Natural killer cell (primary cell): ENCODE results near the gene OR8D1. TPM values are rescaled to one million over a fixed set of nuclear protein-coding genes. Genes with fewer than 3 reads are reported as not detected.

Source experiments
- ATAC-seq, 3 donors: fragments of 150-1000 bp in 2 of 3; fragments of 200-7000 bp in 1 of 3; cut with Tn5 transposase; 1 replicate in 1 of 3; 2 replicates in 2 of 3; pipeline ENCODE4 v1.10.0; 2021; ENCODE audit warnings: mild to moderate bottlenecking in 2 of 3, moderate library complexity in 2 of 3
- DNase-seq, 2 donors: peaks; one replicate each; pipeline versions ENCODE4 v3.0.0 to v3.0.0-alpha.2; 2013 to 2021; ENCODE audit warnings: mixed read lengths in 1 of 2
- H3K27ac ChIP-seq: one replicate; pipeline ENCODE4 v1.5.1; 2013; ENCODE audit warnings: mild to moderate bottlenecking, low read length
- H3K27me3 ChIP-seq: one replicate; pipeline ENCODE4 v1.6.1; 2013; ENCODE audit warnings: low read length; ENCODE audit not compliant: control insufficient read depth, insufficient read depth
- H3K36me3 ChIP-seq: one replicate; pipeline ENCODE4 v1.6.1; 2013; ENCODE audit warnings: low read length; ENCODE audit not compliant: control insufficient read depth, insufficient read depth
- H3K4me1 ChIP-seq: one replicate; pipeline ENCODE4 v1.6.1; 2013; ENCODE audit warnings: low read length; ENCODE audit not compliant: control insufficient read depth, insufficient read depth
- H3K4me3 ChIP-seq: one replicate; pipeline ENCODE4 v1.5.1; 2013; ENCODE audit warnings: low read length
- H3K9me3 ChIP-seq: one replicate; pipeline ENCODE4 v1.6.1; 2013; ENCODE audit warnings: low read length; ENCODE audit not compliant: control insufficient read depth, insufficient read depth
- H3K27ac Mint-ChIP-seq, 2 donors: one replicate each; pipeline ENCODE4 v1.8.0; 2022; ENCODE audit warnings: mild to moderate bottlenecking in 2 of 2, mixed read lengths in 2 of 2, moderate library complexity in 1 of 2
- H3K27me3 Mint-ChIP-seq, 2 donors: one replicate each; pipeline ENCODE4 v1.8.0; 2022; ENCODE audit warnings: low read depth in 2 of 2, mixed read lengths in 2 of 2
- H3K36me3 Mint-ChIP-seq: one replicate; pipeline ENCODE4 v1.8.0; 2022; ENCODE audit warnings: mixed read lengths
- H3K4me1 Mint-ChIP-seq, 2 donors: one replicate each; pipeline ENCODE4 v1.8.0; 2022; ENCODE audit warnings: mixed read lengths in 2 of 2
- H3K4me3 Mint-ChIP-seq: one replicate; pipeline ENCODE4 v1.8.0; 2022; ENCODE audit warnings: mild to moderate bottlenecking, moderate library complexity, mixed read lengths
- H3K9me3 Mint-ChIP-seq, 2 donors: one replicate each; pipeline ENCODE4 v1.8.0; 2022; ENCODE audit warnings: mixed read lengths in 2 of 2
- WGBS: methylation state at CpG from one replicate; pipeline ENCODE4 v1.1.7; 2013; ENCODE audit warnings: missing lambda C conversion rate; ENCODE audit not compliant: insufficient coverage; 5-methylcytosine and 5-hydroxymethylcytosine counted together
- intact Hi-C: fragments of 100-400 bp; cut with micrococcal nuclease; formaldehyde crosslinking; loops from one replicate; pipeline ENCODE4 v1.14.2; 2022
- total RNA-seq, 4 donors: library from RNA; stranded (reverse); fragments of 120-200 nt in 1 of 4; gene quantifications; one replicate each; pipeline versions ENCODE4 v1.2.3 to v1.2.4, GENCODE V29; 2013 to 2022
- TF ChIP-seq, protein P1 (sequence below): fragments of 200-600 bp; IDR thresholded peaks from one replicate; pipeline ENCODE4 v1.8.0; 2022; ENCODE audit warnings: antibody characterized with exemption

The OR8D1 gene
- total RNA-seq, 3 donors from 2014 or later (not counting 1 experiment from before 2014, with no cell fraction given): not detected

DNA sequence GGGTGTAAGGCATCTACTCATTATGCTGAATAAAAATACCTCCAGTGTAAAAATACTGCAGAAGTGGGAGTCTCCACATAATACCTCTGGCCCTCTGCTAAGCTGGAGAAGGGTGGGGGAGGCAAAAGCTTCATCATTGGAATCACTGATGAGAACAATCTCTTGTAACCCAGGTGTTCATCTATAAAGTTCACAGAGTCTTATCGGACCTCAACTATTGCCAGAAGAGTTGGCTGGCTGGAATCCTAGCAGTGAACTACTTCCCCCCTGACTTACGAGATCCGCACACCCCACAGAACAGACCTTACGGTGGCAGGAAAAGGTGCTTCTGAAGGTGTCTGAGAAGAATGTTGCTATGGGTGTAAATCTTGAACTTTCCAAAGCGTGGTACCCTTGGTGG lies 2.5 kb downstream of the OR8D1 start:
- H3K27ac ChIP-seq: no peak overlapping the region
- Mint-ChIP-seq H3K27me3 (peaks cover 11 to 12% of the 10 kb centered on the region in 2 donors), H3K4me1 (no peaks in the 10 kb centered on the region), H3K4me3 (no peak overlapping the region), H3K36me3 (no peaks in the 10 kb centered on the region), H3K27ac (no peak overlapping the region), H3K9me3 (peaks cover 0 to 2% of the 10 kb centered on the region in 2 donors)
- 86% methylated on average over 5 of the region's 5 CpGs for WGBS
- no peaks in the 10 kb centered on the region for H3K27me3 ChIP-seq
- no peaks in the 10 kb centered on the region for H3K36me3 ChIP-seq
- DNase-seq (no peak), ATAC-seq (no peak)
- H3K4me1 ChIP-seq: no peaks in the 10 kb centered on the region
- intact Hi-C loops: no loop called here
- no peak overlapping the region for H3K4me3 ChIP-seq
- TF ChIP-seq, protein P1, sequence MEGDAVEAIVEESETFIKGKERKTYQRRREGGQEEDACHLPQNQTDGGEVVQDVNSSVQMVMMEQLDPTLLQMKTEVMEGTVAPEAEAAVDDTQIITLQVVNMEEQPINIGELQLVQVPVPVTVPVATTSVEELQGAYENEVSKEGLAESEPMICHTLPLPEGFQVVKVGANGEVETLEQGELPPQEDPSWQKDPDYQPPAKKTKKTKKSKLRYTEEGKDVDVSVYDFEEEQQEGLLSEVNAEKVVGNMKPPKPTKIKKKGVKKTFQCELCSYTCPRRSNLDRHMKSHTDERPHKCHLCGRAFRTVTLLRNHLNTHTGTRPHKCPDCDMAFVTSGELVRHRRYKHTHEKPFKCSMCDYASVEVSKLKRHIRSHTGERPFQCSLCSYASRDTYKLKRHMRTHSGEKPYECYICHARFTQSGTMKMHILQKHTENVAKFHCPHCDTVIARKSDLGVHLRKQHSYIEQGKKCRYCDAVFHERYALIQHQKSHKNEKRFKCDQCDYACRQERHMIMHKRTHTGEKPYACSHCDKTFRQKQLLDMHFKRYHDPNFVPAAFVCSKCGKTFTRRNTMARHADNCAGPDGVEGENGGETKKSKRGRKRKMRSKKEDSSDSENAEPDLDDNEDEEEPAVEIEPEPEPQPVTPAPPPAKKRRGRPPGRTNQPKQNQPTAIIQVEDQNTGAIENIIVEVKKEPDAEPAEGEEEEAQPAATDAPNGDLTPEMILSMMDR: no peak
- H3K9me3 ChIP-seq: no peaks in the 10 kb centered on the region

DNA sequence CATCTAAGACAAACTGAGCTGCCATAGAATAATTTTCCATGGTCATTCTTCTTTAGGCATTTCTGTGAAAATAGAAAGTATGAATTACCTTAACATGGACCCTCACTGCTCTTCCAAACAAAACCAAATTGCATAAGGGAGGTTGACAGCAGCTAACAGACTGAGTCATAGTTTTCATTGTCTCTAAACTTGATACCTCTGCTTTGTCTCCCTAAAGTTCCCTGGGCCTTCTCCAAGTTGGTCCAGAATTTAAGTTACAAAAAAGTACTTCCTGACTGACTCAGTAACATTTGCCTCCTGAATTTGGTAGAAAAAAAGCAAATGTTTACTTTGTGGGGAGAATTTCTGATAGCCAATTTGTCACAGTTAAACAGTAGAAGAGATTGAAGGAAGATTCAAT lies 3.0 kb downstream of the OR8D1 start:
- Histone ChIP-seq H3K27ac (no peak overlapping the region), H3K4me3 (no peak overlapping the region), H3K4me1 (no peaks in the 10 kb centered on the region), H3K36me3 (no peaks in the 10 kb centered on the region), H3K9me3 (no peaks in the 10 kb centered on the region), H3K27me3 (no peaks in the 10 kb centered on the region)
- Mint-ChIP-seq H3K4me1 (no peaks in the 10 kb centered on the region), H3K27me3 (peaks cover 11 to 12% of the 10 kb centered on the region in 2 donors), H3K36me3 (no peaks in the 10 kb centered on the region), H3K9me3 (peaks cover 0 to 2% of the 10 kb centered on the region in 2 donors), H3K4me3 (no peak overlapping the region), H3K27ac (no peak overlapping the region)
- ATAC-seq (no peak), DNase-seq (no peak)
- TF ChIP-seq, protein P1: no peak
- intact Hi-C loops: no loop called here

GRCh38 chr11:124307093-124307492 lies 6.7 kb downstream of the OR8D1 start:
- H3K9me3 ChIP-seq: no peaks in the 10 kb centered on the region
- H3K4me3 ChIP-seq: no peak overlapping the region
- Mint-ChIP-seq H3K27ac (no peak overlapping the region), H3K27me3 (peaks cover 8 to 11% of the 10 kb centered on the region in 2 donors), H3K4me3 (no peak overlapping the region), H3K9me3 (no peaks in the 10 kb centered on the region), H3K4me1 (no peaks in the 10 kb centered on the region), H3K36me3 (no peaks in the 10 kb centered on the region)
- ATAC-seq: no peak
- no peaks in the 10 kb centered on the region for H3K4me1 ChIP-seq
- intact Hi-C loops: no loop called here
- H3K36me3 ChIP-seq: no peaks in the 10 kb centered on the region
- H3K27ac ChIP-seq: no peak overlapping the region
- DNase-seq: no peak
- H3K27me3 ChIP-seq: no peaks in the 10 kb centered on the region
- TF ChIP-seq, protein P1: no peak

- H3K9me3 Mint-ChIP-seq: no peaks in the 10 kb centered on the region
- no peaks in the 10 kb centered on the region for H3K36me3 Mint-ChIP-seq
- H3K4me1 Mint-ChIP-seq: no peaks in the 10 kb centered on the region
- H3K27me3 Mint-ChIP-seq: no peaks in the 10 kb centered on the region
- Histone ChIP-seq H3K27ac (no peak overlapping the region), H3K27me3 (no peaks in the 10 kb centered on the region), H3K4me3 (no peak overlapping the region), H3K9me3 (peaks cover 3% of the 10 kb centered on the region), H3K36me3 (no peaks in the 10 kb centered on the region), H3K4me1 (no peaks in the 10 kb centered on the region)
- intact Hi-C loops: no loop called here
- WGBS: 91% methylated on average over 2 of the region's 3 CpGs
- ATAC-seq (no peak), DNase-seq (no peak)
- no peak overlapping the region for H3K4me3 Mint-ChIP-seq
- H3K27ac Mint-ChIP-seq: no peak overlapping the region
- TF ChIP-seq, protein P1: no peak
These were observed 11.2 kb downstream of the OR8D1 start for GRCh38 chr11:124302347-124303125.
